Lower leg skin (tissue), 4 donors: Measurements from ENCODE around the gene NUP50. TPM values are rescaled to one million over a fixed set of nuclear protein-coding genes. Genes with fewer than 3 reads are reported as not detected.

ENCODE experiments used
- DNase-seq, 2 donors: peaks; one replicate each; pipeline ENCODE4 v3.0.0-alpha.2; 2019; ENCODE audit warnings: low spot score in 2 of 2
- H3K4me3 ChIP-seq: fragments of 200-600 bp; sonication (generic); 2 replicates; pipeline ENCODE4 v1.5.1; 2017; ENCODE audit warnings: mild to moderate bottlenecking, low read depth; ENCODE audit not compliant: poor library complexity, severe bottlenecking
- CTCF ChIP-seq, 3 donors: fragments of 450-650 bp; IDR thresholded peaks; one replicate each; pipeline ENCODE4 v1.5.1; 2016; ENCODE audit warnings: antibody characterized with exemption in 3 of 3, mild to moderate bottlenecking in 3 of 3, moderate library complexity in 2 of 3
- POLR2A ChIP-seq, 2 donors: fragments of 450-650 bp; IDR thresholded peaks; one replicate each; pipeline ENCODE4 v1.6.1; 2016 to 2017; ENCODE audit warnings: antibody characterized with exemption in 2 of 2, mild to moderate bottlenecking in 1 of 2, moderate library complexity in 1 of 2
- WGBS, 2 donors: methylation state at CpG; one replicate each; pipeline ENCODE4 v1.1.5; 2018; 5-methylcytosine and 5-hydroxymethylcytosine counted together
- intact Hi-C: fragments of 100-400 bp; cut with DNase I; formaldehyde crosslinking; loops from one replicate; pipeline ENCODE4 v1.15.0; 2023; ENCODE audit warnings: low total_unique reads
- total RNA-seq, 4 donors: library from RNA; depleted of rRNA; stranded (reverse); fragments of >200 nt; gene quantifications; one replicate each; pipeline ENCODE4 v1.1.0, GENCODE V29; 2016

NUP50 gene
- total RNA-seq, 4 donors from 2014 or later = 50.6 to 129 (median 71.2) TPM

GRCh38 chr22:45225732-45226502 lies 62.2 kb downstream of the NUP50 start:
- H3K4me3 ChIP-seq = no peak overlapping the region
- intact Hi-C loops = no loop called here
- peak; percentile 72 to 95 for DNase-seq
- 45 to 59% methylated on average over 21 to 26 of the region's 26 CpGs for WGBS, 2 donors
- TF ChIP-seq POLR2A (IDR thresholded peaks at IDR 0.05) (no peak), CTCF (IDR thresholded peaks at IDR 0.05) (no peak)

- DNase-seq = peak in 1 of 2 donors; percentile 92
- H3K4me3 ChIP-seq = no peak overlapping the region
- 37 to 42% methylated on average over 16 of the region's 17 CpGs for WGBS, 2 donors
- intact Hi-C loops = no loop called here
- TF ChIP-seq CTCF (IDR thresholded peaks at IDR 0.05) (no peak), POLR2A (IDR thresholded peaks at IDR 0.05) (no peak)
Measured at GRCh38 chr22:45226503-45227186, 62.9 kb downstream of the NUP50 start.

DNA sequence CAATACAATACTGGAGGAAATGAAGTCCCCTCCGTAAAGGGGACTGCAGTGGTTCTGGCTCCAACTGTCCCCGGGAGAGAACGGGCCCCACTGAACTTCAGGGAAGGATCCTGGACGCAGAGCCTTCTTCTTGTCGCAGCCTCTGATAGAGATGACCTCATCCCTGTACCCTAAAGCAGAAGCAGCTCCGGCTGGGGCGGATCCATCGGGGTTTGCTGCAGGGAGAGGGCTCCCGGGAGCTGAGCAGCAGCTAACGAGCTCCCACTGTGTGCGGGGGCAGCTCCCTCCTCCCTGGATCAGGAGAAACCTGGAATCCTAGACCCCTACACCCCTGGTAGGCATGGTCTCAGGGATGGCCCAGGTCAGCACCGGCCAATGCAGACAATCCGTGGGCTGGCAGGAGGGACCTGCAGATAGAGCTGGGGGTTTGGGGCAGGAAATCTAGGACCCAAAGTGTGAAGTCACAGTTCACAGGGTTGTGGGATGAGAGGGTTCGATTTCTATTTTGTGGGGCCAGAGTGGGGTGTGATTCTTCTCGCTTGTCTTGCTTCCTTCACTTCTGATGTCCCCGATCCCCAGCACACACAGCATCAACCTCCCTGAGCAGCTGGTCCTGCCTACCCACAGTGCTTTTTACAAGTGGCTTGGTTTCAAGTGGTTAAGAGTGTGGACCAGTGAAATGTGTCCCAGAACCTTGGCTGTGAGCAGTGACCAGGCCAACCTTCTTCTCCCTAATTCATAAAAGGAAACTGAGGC lies 64.1 kb downstream of the NUP50 start:
- intact Hi-C loops = no loop called here
- WGBS, 2 donors = 61 to 73% methylated on average over 15 to 16 of the region's 16 CpGs
- TF ChIP-seq CTCF (IDR thresholded peaks at IDR 0.05) (no peak), POLR2A (IDR thresholded peaks at IDR 0.05) (no peak)

DNA sequence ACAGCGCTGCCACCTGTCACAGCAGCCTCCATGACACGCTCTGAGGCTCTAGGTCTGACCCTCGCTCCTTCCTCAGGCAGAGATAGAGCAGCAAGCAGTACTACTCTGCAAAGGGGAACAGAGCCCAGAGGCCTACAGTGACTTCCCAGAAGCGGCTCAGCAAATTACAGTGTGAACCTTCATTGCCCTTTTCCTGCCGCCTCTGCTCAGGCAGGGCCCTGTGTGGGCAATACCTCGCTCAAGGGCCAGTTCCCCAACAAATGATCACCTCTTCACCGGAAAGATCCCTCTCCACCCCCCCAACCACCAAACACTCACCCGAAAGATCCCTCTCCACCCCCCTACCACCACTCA lies 64.7 kb downstream of the NUP50 start:
- TF ChIP-seq POLR2A (IDR thresholded peaks at IDR 0.05) (no peak), CTCF (IDR thresholded peaks at IDR 0.05) (no peak)
- DNase-seq = no peak
- 92 to 96% methylated on average over 8 of the region's 8 CpGs for WGBS, 2 donors
- intact Hi-C loops = no loop called here
- H3K4me3 ChIP-seq = no peak overlapping the region

More for the DNA sequence above, 64.1 kb downstream of the NUP50 start:
- H3K4me3 ChIP-seq = no peak overlapping the region
- no peak for DNase-seq

GRCh38 chr22:45229181-45229580 lies 65.5 kb downstream of the NUP50 start:
- TF ChIP-seq POLR2A (IDR thresholded peaks at IDR 0.05) = no peak
- TF ChIP-seq CTCF (IDR thresholded peaks at IDR 0.05) = no peak
- intact Hi-C loops = no loop called here
- DNase-seq = no peak
- no peak overlapping the region for H3K4me3 ChIP-seq
- WGBS, 2 donors = 94 to 95% methylated on average over 9 of the region's 13 CpGs
